Stimulated activated CD4-positive, alpha-beta T cell treated with anti-CD3 and anti-CD28 coated beads, Interleukin-2, amount 100 ng/mL, for 48 hours (primary cell): ENCODE measurements around the gene IQGAP2.
"Not testable (repeated sequence)": the region's sequence is repeated elsewhere in the genome, so short reads cannot be mapped to it uniquely, and the experiment has no call there.

Experiments
- DNase-seq, 2 donors: peaks; one replicate each; pipeline ENCODE4 v3.0.0-alpha.2; 2020

Gene IQGAP2

GRCh38 chr5:76545184-76545583 is 142.1 kb downstream of the IQGAP2 start:
- no peak for DNase-seq

- DNase-seq: no peak
Observed at GRCh38 chr5:76546497-76547102, 143.5 kb downstream of the IQGAP2 start.

GRCh38 chr5:76547242-76547890 is 144.3 kb downstream of the IQGAP2 start:
- no peak for DNase-seq

- DNase-seq: no peak
Observed at GRCh38 chr5:76547891-76548524, 144.9 kb downstream of the IQGAP2 start.

- no peak for DNase-seq
Observed at GRCh38 chr5:76548525-76549229, 145.6 kb downstream of the IQGAP2 start.

- not testable (repeated sequence) for DNase-seq
Observed at GRCh38 chr5:76550881-76551280, 147.8 kb downstream of the IQGAP2 start.

- no peak for DNase-seq
Observed at GRCh38 chr5:76552546-76552945, 149.5 kb downstream of the IQGAP2 start.

GRCh38 chr5:76553251-76553650 is 150.2 kb downstream of the IQGAP2 start:
- DNase-seq: no peak

GRCh38 chr5:76555114-76555513 is 152.0 kb downstream of the IQGAP2 start:
- DNase-seq: no peak

- DNase-seq: no peak
Observed at GRCh38 chr5:76555717-76556116, 152.6 kb downstream of the IQGAP2 start.

GRCh38 chr5:76556511-76557221 is 153.6 kb downstream of the IQGAP2 start:
- no peak for DNase-seq

- no peak for DNase-seq
Observed at GRCh38 chr5:76560952-76561891, 158.1 kb downstream of the IQGAP2 start.

- no peak for DNase-seq
Observed at GRCh38 chr5:76561959-76562358, 158.9 kb downstream of the IQGAP2 start.

- no peak for DNase-seq
Observed at GRCh38 chr5:76565009-76565408, 161.9 kb downstream of the IQGAP2 start.

- no peak for DNase-seq
Observed at GRCh38 chr5:76570153-76570552, 167.1 kb downstream of the IQGAP2 start.

GRCh38 chr5:76571559-76571958 is 168.5 kb downstream of the IQGAP2 start:
- DNase-seq: no peak

- DNase-seq: no peak
Observed at GRCh38 chr5:76576450-76576849, 173.4 kb downstream of the IQGAP2 start.

- no peak for DNase-seq
Observed at GRCh38 chr5:76576996-76577395, 173.9 kb downstream of the IQGAP2 start.

GRCh38 chr5:76579166-76579937 is 176.3 kb downstream of the IQGAP2 start:
- DNase-seq: no peak

- no peak for DNase-seq
Observed at GRCh38 chr5:76580981-76581380, 177.9 kb downstream of the IQGAP2 start.
